Raji (cell line): ENCODE results near the gene CFC1B.
"Not testable (repeated sequence)": the region's sequence is repeated elsewhere in the genome, so short reads cannot be mapped to it uniquely, and the experiment has no call there.

ENCODE experiments used
- POLR2A ChIP-seq: IDR thresholded peaks from 2 replicates; pipeline ENCODE4 v1.6.1; 2011; ENCODE audit warnings: low read depth, low read length, control low read depth; ENCODE audit not compliant: insufficient read depth

CFC1B gene

GRCh38 chr2:130520992-130521391 lies at the start of gene CFC1B:
CFC1B (plus strand) TSS chr2:130521222; CDS start chr2:130521485, 263 bp downstream.
- TF ChIP-seq POLR2A = not testable (repeated sequence)

- TF ChIP-seq POLR2A = not testable (repeated sequence)
These were observed 11.8 kb upstream of the CFC1B start, which contains the start of gene POTEI for GRCh38 chr2:130509228-130509627. POTEI (minus strand) TSS chr2:130509328; CDS start chr2:130509235, 93 bp downstream.
